Gastrocnemius medialis (tissue), 4 donors: ENCODE results near the gene ARID5B. TPM values are rescaled to one million over a fixed set of nuclear protein-coding genes. Genes with fewer than 3 reads are reported as not detected.

Source experiments
- ATAC-seq, 2 donors: fragments of 150-250 bp; one replicate each; pipeline ENCODE4 v1.9.1; 2016
- DNase-seq, 2 donors: peaks; one replicate each; pipeline ENCODE4 v3.0.0-alpha.2; 2019
- H3K27ac ChIP-seq, 4 donors: fragments of 200-600 bp; sonication (generic); 1 replicate in 1 of 4; 2 replicates in 3 of 4; pipeline ENCODE4 v1.5.1; 2016 to 2018; ENCODE audit warnings: mild to moderate bottlenecking in 2 of 4, moderate library complexity in 1 of 4
- H3K27me3 ChIP-seq, 3 donors: fragments of 200-600 bp; sonication (generic) in 2 of 3; 1 replicate in 1 of 3; 2 replicates in 2 of 3; pipeline versions ENCODE4 v1.5.1 to v1.6.0; 2016 to 2019; ENCODE audit warnings: mild to moderate bottlenecking in 1 of 3, moderate library complexity in 1 of 3
- H3K36me3 ChIP-seq, 2 donors: fragments of 200-600 bp; sonication (generic) in 1 of 2; one replicate each; pipeline ENCODE4 v1.5.1; 2017 to 2018
- H3K4me1 ChIP-seq, 2 donors: fragments of 200-600 bp; sonication (generic) in 1 of 2; one replicate each; pipeline ENCODE4 v1.5.1; 2016 to 2017; ENCODE audit warnings: mild to moderate bottlenecking in 2 of 2
- H3K4me3 ChIP-seq, 4 donors: fragments of 200-600 bp; sonication (generic) in 3 of 4; 1 replicate in 1 of 4; 2 replicates in 3 of 4; pipeline ENCODE4 v1.5.1; 2016 to 2019; ENCODE audit warnings: mild to moderate bottlenecking in 2 of 4
- H3K9me3 ChIP-seq, 3 donors: fragments of 200-600 bp; sonication (generic) in 2 of 3; 1 replicate in 1 of 3; 2 replicates in 2 of 3; pipeline ENCODE4 v1.5.1; 2016 to 2019
- CTCF ChIP-seq, 5 experiments: fragments of 450-650 bp in 3 of 5; fragments of 200-600 bp in 2 of 5; sonication (generic) in 2 of 5; IDR thresholded peaks in 4 of 5; conservative IDR thresholded peaks in 1 of 5; 1 replicate in 4 of 5; 2 replicates in 1 of 5; pipeline ENCODE4 v1.5.1; 2016 to 2019; ENCODE audit warnings: antibody characterized with exemption in 5 of 5, mild to moderate bottlenecking in 3 of 5, moderate library complexity in 3 of 5
- POLR2A ChIP-seq, 2 donors: fragments of 450-650 bp; IDR thresholded peaks; one replicate each; pipeline ENCODE4 v1.6.1; 2017; ENCODE audit warnings: antibody characterized with exemption in 2 of 2, mild to moderate bottlenecking in 2 of 2, moderate library complexity in 2 of 2
- in situ Hi-C, 4 donors: fragments of 200-750 bp; cut with MboI; loops; one replicate each; pipeline versions ENCODE4 v1.15.0 to v1.8.0; 2017; ENCODE audit warnings: low sequenced_read_pairs in 4 of 4
- intact Hi-C: fragments of 100-400 bp; cut with DNase I; formaldehyde crosslinking; loops from one replicate; pipeline ENCODE4 v1.15.1; 2023; ENCODE audit warnings: low total_unique reads
- total RNA-seq, 4 donors: library from RNA; depleted of rRNA; stranded (reverse); fragments of >200 nt; gene quantifications; one replicate each; pipeline versions ENCODE4 v1.1.0 to v1.2.3, GENCODE V29; 2016

The ARID5B gene
- total RNA-seq, 4 donors from 2014 or later: 156 to 512 (median 263) TPM

DNA sequence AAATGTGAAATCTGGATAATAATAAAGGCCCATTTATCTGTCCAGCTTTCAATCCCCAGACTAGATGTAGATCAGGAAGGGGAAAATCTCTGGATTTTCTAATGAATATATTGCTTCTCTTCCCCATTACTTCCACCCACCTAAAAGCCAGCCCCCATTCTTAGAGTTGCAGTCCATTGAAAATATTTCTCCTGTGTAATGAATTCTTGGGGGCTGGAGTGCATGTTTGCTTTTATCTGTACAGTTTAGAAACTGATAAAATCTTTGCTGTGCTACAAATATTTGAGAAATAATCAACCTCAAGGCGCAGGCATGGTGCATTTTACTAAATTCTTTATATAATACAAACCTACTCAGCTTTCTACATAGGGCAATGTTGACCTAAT is 180.8 kb downstream of the ARID5B start:
- ATAC-seq (no peak), DNase-seq (no peak)
- peaks cover 5 to 54% of the 10 kb centered on the region in 2 donors for H3K36me3 ChIP-seq
- H3K9me3 ChIP-seq: no peaks in the 10 kb centered on the region
- TF ChIP-seq POLR2A (IDR thresholded peaks at IDR 0.05): no peak
- TF ChIP-seq CTCF (IDR thresholded peaks at IDR 0.05 in 4 of 5, conservative IDR thresholded peaks at IDR 0.05 in 1 of 5): no peak
- in situ Hi-C loops (loop anchor here in 1 of 4 donors (25.0 kb wide), 1 partner anchor 1180 kb away; no protein-coding TSS in a partner anchor), intact Hi-C loops (no loop called here)
- H3K27ac ChIP-seq: peak overlapping the region; percentile 95 to 99 (median 96)
- H3K27me3 ChIP-seq: no peaks in the 10 kb centered on the region
- peaks cover 71 to 75% of the 10 kb centered on the region in 2 donors for H3K4me1 ChIP-seq
- H3K4me3 ChIP-seq: no peak overlapping the region

DNA sequence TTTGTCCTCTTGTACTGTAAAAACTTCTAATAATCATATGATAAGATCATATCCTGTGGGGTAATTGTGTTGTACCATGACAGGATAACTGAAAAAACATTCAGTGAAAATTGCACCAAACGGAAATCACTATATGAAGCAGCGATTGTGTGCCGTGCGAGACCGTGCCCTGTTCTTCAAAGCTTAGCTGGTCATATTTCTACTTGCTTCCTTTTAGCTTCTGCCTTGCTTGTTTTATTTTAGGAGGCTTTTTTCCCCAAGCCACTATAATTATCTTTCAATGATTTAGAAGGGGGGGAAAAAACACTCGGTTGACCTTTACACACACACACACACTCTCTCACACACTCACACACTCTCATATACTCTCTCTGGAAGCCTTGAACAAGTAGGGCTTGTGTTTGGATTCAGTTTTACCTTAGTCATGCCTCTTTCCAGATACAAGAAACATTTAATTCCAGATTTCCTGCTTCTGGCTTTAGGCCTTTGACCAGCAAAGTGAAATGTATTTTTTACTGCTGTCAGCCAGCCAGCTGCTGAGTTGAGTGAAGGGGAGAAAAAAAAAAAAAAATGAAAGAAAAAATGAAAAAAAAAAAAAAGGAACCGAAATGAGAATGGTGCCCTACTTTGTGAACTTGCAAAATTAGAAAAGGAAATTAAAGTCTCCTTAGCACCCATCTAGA is 181.4 kb downstream of the ARID5B start:
- no peak for DNase-seq

DNA sequence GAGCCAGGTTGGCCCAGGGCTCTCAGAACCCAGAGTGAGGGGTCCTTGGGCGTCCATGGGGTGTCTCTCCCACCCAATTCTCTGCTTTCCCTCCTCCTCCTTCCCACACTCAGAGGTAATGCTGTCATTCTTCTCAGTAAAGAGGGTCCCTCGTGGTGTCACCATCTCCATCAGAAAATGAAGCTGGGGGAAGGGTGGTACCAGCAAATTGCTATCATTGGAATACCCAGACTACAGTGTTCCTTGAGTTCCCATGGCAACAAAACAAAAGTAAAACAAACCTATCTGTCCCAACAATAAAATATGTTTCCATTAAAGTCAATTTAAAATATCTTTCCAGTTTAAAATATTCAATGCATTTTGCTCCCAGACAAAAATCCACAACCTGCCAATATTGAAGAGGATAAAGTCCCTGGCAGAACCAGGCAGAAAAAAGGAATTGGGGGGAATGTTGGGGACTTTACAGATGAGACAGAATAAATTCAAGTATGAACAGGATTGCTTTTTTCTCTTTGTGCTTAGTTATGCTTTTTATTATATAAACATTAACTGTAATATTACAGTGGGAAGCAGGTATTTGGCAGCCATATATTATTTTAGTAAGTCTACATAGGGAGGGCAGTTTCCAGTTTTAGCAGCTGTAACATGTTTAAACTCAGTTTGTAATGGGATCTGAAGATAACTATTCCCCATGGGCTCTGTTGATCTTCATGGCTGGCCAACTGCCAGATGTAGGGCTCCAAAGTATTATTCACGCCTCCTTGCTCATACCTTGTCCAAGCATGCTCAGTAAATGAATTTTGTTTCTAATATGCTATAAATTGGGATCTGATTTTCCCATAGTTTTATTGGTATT is 182.1 kb downstream of the ARID5B start:
- Histone ChIP-seq H3K4me3 (peak overlapping the region in 1 of 4 donors; percentile 7), H3K36me3 (peaks cover 5 to 54% of the 10 kb centered on the region in 2 donors), H3K9me3 (no peaks in the 10 kb centered on the region), H3K27ac (peak overlapping the region; percentile 95 to 99 (median 96)), H3K27me3 (no peaks in the 10 kb centered on the region), H3K4me1 (peaks cover 57 to 63% of the 10 kb centered on the region in 2 donors)
- intact Hi-C loops: no loop called here
- TF ChIP-seq CTCF (IDR thresholded peaks at IDR 0.05 in 4 of 5, conservative IDR thresholded peaks at IDR 0.05 in 1 of 5) (no peak), POLR2A (IDR thresholded peaks at IDR 0.05) (no peak)
- no peak for DNase-seq
- peak; percentile 6 to 23 for ATAC-seq
- in situ Hi-C loops: loop anchor here in 1 of 4 donors (25.0 kb wide), 1 partner anchor 1179 kb away; no protein-coding TSS in a partner anchor

More for the DNA sequence above, 181.4 kb downstream of the ARID5B start:
- Histone ChIP-seq H3K4me1 (peaks cover 64 to 70% of the 10 kb centered on the region in 2 donors), H3K27ac (peak overlapping the region; percentile 95 to 99 (median 96)), H3K4me3 (peak overlapping the region in 2 of 4 donors; percentile 6 to 7), H3K27me3 (no peaks in the 10 kb centered on the region), H3K36me3 (peaks cover 5 to 54% of the 10 kb centered on the region in 2 donors), H3K9me3 (no peaks in the 10 kb centered on the region)
- ATAC-seq: peak in 1 of 2 donors; percentile 14
- no peak for TF ChIP-seq CTCF (IDR thresholded peaks at IDR 0.05 in 4 of 5, conservative IDR thresholded peaks at IDR 0.05 in 1 of 5)
- no peak for TF ChIP-seq POLR2A (IDR thresholded peaks at IDR 0.05)
- intact Hi-C loops (no loop called here), in situ Hi-C loops (loop anchor here in 1 of 4 donors (25.0 kb wide), 1 partner anchor 1179 kb away; no protein-coding TSS in a partner anchor)

GRCh38 chr10:62084451-62084850 is 183.0 kb downstream of the ARID5B start:
- H3K4me3 ChIP-seq: no peak overlapping the region
- no peaks in the 10 kb centered on the region for H3K9me3 ChIP-seq
- peaks cover 49 to 55% of the 10 kb centered on the region in 2 donors for H3K4me1 ChIP-seq
- H3K27ac ChIP-seq: peak overlapping the region; percentile 95 to 99 (median 96)
- peaks cover 5 to 56% of the 10 kb centered on the region in 2 donors for H3K36me3 ChIP-seq
- intact Hi-C loops (no loop called here), in situ Hi-C loops (loop anchor here in 1 of 4 donors (25.0 kb wide), 1 partner anchor 1178 kb away; no protein-coding TSS in a partner anchor)
- DNase-seq: no peak
- no peak for TF ChIP-seq CTCF (IDR thresholded peaks at IDR 0.05 in 4 of 5, conservative IDR thresholded peaks at IDR 0.05 in 1 of 5)
- TF ChIP-seq POLR2A (IDR thresholded peaks at IDR 0.05): no peak
- ATAC-seq: no peak
- H3K27me3 ChIP-seq: no peaks in the 10 kb centered on the region
